Myocyte (in vitro differentiated cells): ENCODE results near the gene PTGES2. TPM values are rescaled to one million over a fixed set of nuclear protein-coding genes. Genes with fewer than 3 reads are reported as not detected.

Experiments used
- total RNA-seq: library from RNA; depleted of rRNA; stranded (reverse); fragments of >200 nt; gene quantifications from 2 replicates; pipeline ENCODE4 v1.2.3, GENCODE V29; 2014

Gene PTGES2
- total RNA-seq, 1 donor from 2014 or later: 65.9 TPM

Other genes starting within 250 kb of the PTGES2 start
- 111 and 121 TPM in 2 replicates for gene ST6GALNAC6, start 228.1 kb downstream of the PTGES2 start, total RNA-seq
- 114 and 195 TPM in 2 replicates for gene ST6GALNAC4, start 210.7 kb downstream of the PTGES2 start, total RNA-seq
- gene PIP5KL1, start 197.0 kb downstream of the PTGES2 start, total RNA-seq: 0.36 and 1.5 TPM in 2 replicates
- gene DPM2, start 189.9 kb downstream of the PTGES2 start, total RNA-seq: 12.5 and 12.6 TPM in 2 replicates
- gene EEIG1, start 146.7 kb downstream of the PTGES2 start, total RNA-seq: 4.8 and 6.7 TPM in 2 replicates
- gene NAIF1, start 60.4 kb downstream of the PTGES2 start, total RNA-seq: 9.9 and 12.3 TPM in 2 replicates
- gene SLC25A25, start 59.5 kb downstream of the PTGES2 start, total RNA-seq: 36.5 and 46.1 TPM in 2 replicates
- not detected in 2 replicates for gene LCN2, start 21.7 kb upstream of the PTGES2 start, total RNA-seq
- gene BBLN, start 32.5 kb upstream of the PTGES2 start, total RNA-seq: 286 and 586 TPM in 2 replicates
- gene CIZ1, start 63.8 kb upstream of the PTGES2 start, total RNA-seq: 47.4 and 58.5 TPM in 2 replicates
- gene DNM1, start 75.7 kb upstream of the PTGES2 start, total RNA-seq: 0.10 TPM in 1 of 2 replicates, not detected in the other
- gene GOLGA2, start 148.3 kb upstream of the PTGES2 start, total RNA-seq: 121 and 160 TPM in 2 replicates
- 41.3 and 42.2 TPM in 2 replicates for gene SWI5, start 148.5 kb upstream of the PTGES2 start, total RNA-seq
- 13.2 and 17.3 TPM in 2 replicates for gene TRUB2, start 194.7 kb upstream of the PTGES2 start, total RNA-seq
- gene COQ4, start 195.1 kb upstream of the PTGES2 start, total RNA-seq: 27.2 and 40.4 TPM in 2 replicates
- 29.7 and 32.4 TPM in 2 replicates for gene SLC27A4, start 212.8 kb upstream of the PTGES2 start, total RNA-seq
- 43.5 and 51.2 TPM in 2 replicates for gene URM1, start 243.6 kb upstream of the PTGES2 start, total RNA-seq